Brain pericyte (primary cell): ENCODE data around the gene WNT3A.

Experiments used
- DNase-seq: peaks from one replicate; pipeline ENCODE4 v3.0.0-alpha.2; 2012; ENCODE audit warnings: low read depth, low spot score

WNT3A gene

GRCh38 chr1:228031276-228031995 lies 24.6 kb downstream of the WNT3A start:
- no peak for DNase-seq

- no peak for DNase-seq
Measured at GRCh38 chr1:228032041-228032440, 25.2 kb downstream of the WNT3A start.

GRCh38 chr1:228033376-228033775 lies 26.6 kb downstream of the WNT3A start:
- DNase-seq = no peak

- DNase-seq = no peak
Measured at GRCh38 chr1:228034954-228035837, 28.4 kb downstream of the WNT3A start.

- no peak for DNase-seq
Measured at GRCh38 chr1:228035844-228036243, 29.0 kb downstream of the WNT3A start.

GRCh38 chr1:228036701-228037231 lies 30.0 kb downstream of the WNT3A start:
- DNase-seq = no peak

- DNase-seq = no peak
Measured at GRCh38 chr1:228037401-228038386, 30.9 kb downstream of the WNT3A start.

GRCh38 chr1:228038387-228039005 lies 31.7 kb downstream of the WNT3A start:
- no peak for DNase-seq

GRCh38 chr1:228039006-228039903 lies 32.5 kb downstream of the WNT3A start:
- no peak for DNase-seq

GRCh38 chr1:228039986-228040385 lies 33.2 kb downstream of the WNT3A start:
- no peak for DNase-seq

GRCh38 chr1:228041316-228041715 lies 34.5 kb downstream of the WNT3A start:
- DNase-seq = no peak

- DNase-seq = no peak
Measured at GRCh38 chr1:228042508-228042907, 35.7 kb downstream of the WNT3A start.

- DNase-seq = no peak
Measured at GRCh38 chr1:228043281-228043848, 36.6 kb downstream of the WNT3A start.

GRCh38 chr1:228044961-228045360 lies 38.2 kb downstream of the WNT3A start:
- DNase-seq = no peak

GRCh38 chr1:228045405-228045804 lies 38.6 kb downstream of the WNT3A start:
- DNase-seq = no peak

- no peak for DNase-seq
Measured at GRCh38 chr1:228045871-228046270, 39.1 kb downstream of the WNT3A start.

- no peak for DNase-seq
Measured at GRCh38 chr1:228046421-228047182, 39.8 kb downstream of the WNT3A start.

GRCh38 chr1:228047183-228047466 lies 40.3 kb downstream of the WNT3A start:
- no peak for DNase-seq

- DNase-seq = no peak
Measured at GRCh38 chr1:228048120-228048519, 41.3 kb downstream of the WNT3A start.
